ENCODE data around the gene KIF11.
"Not testable (repeated sequence)": the region's sequence is repeated elsewhere in the genome, so short reads cannot be mapped to it uniquely, and the experiment has no call there.

The KIF11 gene

GRCh38 chr10:92575961-92576360 lies 17.0 kb upstream of the KIF11 start:
- no peaks in the 10 kb centered on the region for H3K27me3 ChIP-seq (ENCODE audit: insufficient read depth, low read depth, severe bottlenecking)
- no peaks in the 10 kb centered on the region for H3K9me3 ChIP-seq (ENCODE audit: severe bottlenecking)
- no peak overlapping the region for H3K4me3 ChIP-seq (ENCODE audit: low read depth, low read length)
- peaks cover 11% of the 10 kb centered on the region for H3K36me3 ChIP-seq
- DNase-seq = no peak
- no peak overlapping the region for H3K27ac ChIP-seq
- no peak for TF ChIP-seq CTCF (IDR thresholded peaks at IDR 0.05; ENCODE audit: low read depth, low read length)

GRCh38 chr10:92582347-92582746 lies 10.6 kb upstream of the KIF11 start:
- DNase-seq; H3K36me3 ChIP-seq; H3K9me3 ChIP-seq (ENCODE audit: severe bottlenecking); H3K4me3 ChIP-seq (ENCODE audit: low read depth, low read length); H3K27ac ChIP-seq; H3K27me3 ChIP-seq (ENCODE audit: insufficient read depth, low read depth, severe bottlenecking): not testable (repeated sequence)

GRCh38 chr10:92590623-92591549 lies 2.0 kb upstream of the KIF11 start:
- TF ChIP-seq CTCF (IDR thresholded peaks at IDR 0.05; ENCODE audit: low read depth, low read length) = peak; percentile 62
- Histone ChIP-seq H3K36me3 (peaks cover 10% of the 10 kb centered on the region), H3K9me3 (ENCODE audit: severe bottlenecking) (no peaks in the 10 kb centered on the region), H3K27ac (peak overlapping the region; percentile 99), H3K27me3 (ENCODE audit: insufficient read depth, low read depth, severe bottlenecking) (no peaks in the 10 kb centered on the region), H3K4me3 (ENCODE audit: low read depth, low read length) (peak overlapping the region; percentile 96)
- peak; percentile 91 for DNase-seq

- peak overlapping the region; percentile 99 for H3K27ac ChIP-seq
- peak; percentile 92 for DNase-seq
Measured at GRCh38 chr10:92591550-92592022, 1.3 kb upstream of the KIF11 start.

GRCh38 chr10:92593619-92594588 lies 974 bp downstream of the KIF11 start:
- no peak for TF ChIP-seq CTCF (IDR thresholded peaks at IDR 0.05; ENCODE audit: low read depth, low read length)
- Histone ChIP-seq H3K36me3 (peaks cover 10% of the 10 kb centered on the region), H3K27ac (peak overlapping the region; percentile 99), H3K4me3 (ENCODE audit: low read depth, low read length) (peak overlapping the region; percentile 96), H3K9me3 (ENCODE audit: severe bottlenecking) (no peaks in the 10 kb centered on the region), H3K27me3 (ENCODE audit: insufficient read depth, low read depth, severe bottlenecking) (no peaks in the 10 kb centered on the region)
- DNase-seq = no peak

More at GRCh38 chr10:92591550-92592022, 1.3 kb upstream of the KIF11 start:
- Histone ChIP-seq H3K36me3 (peaks cover 10% of the 10 kb centered on the region), H3K9me3 (ENCODE audit: severe bottlenecking) (no peaks in the 10 kb centered on the region), H3K27me3 (ENCODE audit: insufficient read depth, low read depth, severe bottlenecking) (no peaks in the 10 kb centered on the region), H3K4me3 (ENCODE audit: low read depth, low read length) (peak overlapping the region; percentile 96)
- no peak for TF ChIP-seq CTCF (IDR thresholded peaks at IDR 0.05; ENCODE audit: low read depth, low read length)

GRCh38 chr10:92595505-92595904 lies 2.6 kb downstream of the KIF11 start:
- Histone ChIP-seq H3K36me3 (peaks cover 10% of the 10 kb centered on the region), H3K27me3 (ENCODE audit: insufficient read depth, low read depth, severe bottlenecking) (no peaks in the 10 kb centered on the region), H3K27ac (no peak overlapping the region), H3K9me3 (ENCODE audit: severe bottlenecking) (no peaks in the 10 kb centered on the region), H3K4me3 (ENCODE audit: low read depth, low read length) (no peak overlapping the region)
- no peak for DNase-seq
- TF ChIP-seq CTCF (IDR thresholded peaks at IDR 0.05; ENCODE audit: low read depth, low read length) = no peak
